ENCODE data around the gene P4HTM. TPM values are rescaled to one million over a fixed set of nuclear protein-coding genes. Genes with fewer than 3 reads are reported as not detected.

The P4HTM gene
- total RNA-seq, 1 experiment from 2014 or later: not detected

GRCh38 chr3:48979451-48979850, 10.6 kb upstream of the P4HTM start:
- Histone ChIP-seq H3K27me3 (no peaks in the 10 kb centered on the region), H3K36me3 (peaks cover 12% of the 10 kb centered on the region), H3K9me3 (no peaks in the 10 kb centered on the region), H3K4me3 (no peak overlapping the region)
- DNase-seq: no peak

- no peak for DNase-seq
- no peaks in the 10 kb centered on the region for H3K27me3 ChIP-seq
- H3K36me3 ChIP-seq: peaks cover 7% of the 10 kb centered on the region
- no peaks in the 10 kb centered on the region for H3K9me3 ChIP-seq
- H3K4me3 ChIP-seq: no peak overlapping the region
Observed at GRCh38 chr3:48980295-48980694, 9.7 kb upstream of the P4HTM start.

- Histone ChIP-seq H3K9me3 (no peaks in the 10 kb centered on the region), H3K36me3 (peaks cover 7% of the 10 kb centered on the region), H3K4me3 (no peak overlapping the region), H3K27me3 (no peaks in the 10 kb centered on the region)
- DNase-seq: no peak
Observed at GRCh38 chr3:48982016-48982415, 8.0 kb upstream of the P4HTM start.

- no peak overlapping the region for H3K4me3 ChIP-seq
- H3K27me3 ChIP-seq: no peaks in the 10 kb centered on the region
- DNase-seq: no peak
- H3K9me3 ChIP-seq: no peaks in the 10 kb centered on the region
- peaks cover 7% of the 10 kb centered on the region for H3K36me3 ChIP-seq
Observed at GRCh38 chr3:48982686-48983085, 7.4 kb upstream of the P4HTM start.

GRCh38 chr3:48983096-48983495, 6.9 kb upstream of the P4HTM start:
- no peaks in the 10 kb centered on the region for H3K27me3 ChIP-seq
- H3K4me3 ChIP-seq: no peak overlapping the region
- H3K36me3 ChIP-seq: peaks cover 7% of the 10 kb centered on the region

GRCh38 chr3:48984663-48985062, 5.4 kb upstream of the P4HTM start:
- peaks cover 7% of the 10 kb centered on the region for H3K36me3 ChIP-seq
- DNase-seq: no peak
- H3K9me3 ChIP-seq: no peaks in the 10 kb centered on the region

More at GRCh38 chr3:48983096-48983495, 6.9 kb upstream of the P4HTM start:
- H3K9me3 ChIP-seq: no peaks in the 10 kb centered on the region
- no peak for DNase-seq

GRCh38 chr3:48985831-48986376, 4.1 kb upstream of the P4HTM start:
- Histone ChIP-seq H3K9me3 (no peaks in the 10 kb centered on the region), H3K4me3 (no peak overlapping the region), H3K36me3 (peaks cover 4% of the 10 kb centered on the region), H3K27me3 (no peaks in the 10 kb centered on the region)
- no peak for DNase-seq

More at GRCh38 chr3:48984663-48985062, 5.4 kb upstream of the P4HTM start:
- Histone ChIP-seq H3K4me3 (no peak overlapping the region), H3K27me3 (no peaks in the 10 kb centered on the region)

GRCh38 chr3:48989126-48989795, 780 bp upstream of the P4HTM start:
- H3K36me3 ChIP-seq: no peaks in the 10 kb centered on the region
- H3K27me3 ChIP-seq: no peaks in the 10 kb centered on the region
- no peak overlapping the region for H3K4me3 ChIP-seq
- H3K9me3 ChIP-seq: no peaks in the 10 kb centered on the region
- no peak for DNase-seq

GRCh38 chr3:48990636-48991469, 812 bp downstream of the P4HTM start:
- DNase-seq: no peak
- Histone ChIP-seq H3K9me3 (no peaks in the 10 kb centered on the region), H3K36me3 (no peaks in the 10 kb centered on the region), H3K27me3 (no peaks in the 10 kb centered on the region), H3K4me3 (no peak overlapping the region)

- no peak for DNase-seq
- no peaks in the 10 kb centered on the region for H3K36me3 ChIP-seq
- H3K4me3 ChIP-seq: no peak overlapping the region
- no peaks in the 10 kb centered on the region for H3K27me3 ChIP-seq
- H3K9me3 ChIP-seq: no peaks in the 10 kb centered on the region
Observed at GRCh38 chr3:48991851-48992545, 2.0 kb downstream of the P4HTM start.

- no peaks in the 10 kb centered on the region for H3K36me3 ChIP-seq
- H3K9me3 ChIP-seq: no peaks in the 10 kb centered on the region
- no peak overlapping the region for H3K4me3 ChIP-seq
- no peaks in the 10 kb centered on the region for H3K27me3 ChIP-seq
- no peak for DNase-seq
Observed at GRCh38 chr3:48993834-48994233, 3.8 kb downstream of the P4HTM start.

GRCh38 chr3:48996640-48997039, 6.6 kb downstream of the P4HTM start:
- Histone ChIP-seq H3K4me3 (no peak overlapping the region), H3K36me3 (no peaks in the 10 kb centered on the region), H3K27me3 (no peaks in the 10 kb centered on the region), H3K9me3 (no peaks in the 10 kb centered on the region)
- no peak for DNase-seq

GRCh38 chr3:48997102-48997635, 7.1 kb downstream of the P4HTM start:
- Histone ChIP-seq H3K36me3 (no peaks in the 10 kb centered on the region), H3K9me3 (no peaks in the 10 kb centered on the region), H3K4me3 (no peak overlapping the region), H3K27me3 (no peaks in the 10 kb centered on the region)
- DNase-seq: no peak

GRCh38 chr3:48997714-48998637, 7.9 kb downstream of the P4HTM start:
- H3K4me3 ChIP-seq: no peak overlapping the region
- no peaks in the 10 kb centered on the region for H3K36me3 ChIP-seq
- H3K9me3 ChIP-seq: no peaks in the 10 kb centered on the region
- H3K27me3 ChIP-seq: no peaks in the 10 kb centered on the region
- DNase-seq: no peak

- Histone ChIP-seq H3K27me3 (no peaks in the 10 kb centered on the region), H3K9me3 (no peaks in the 10 kb centered on the region), H3K36me3 (no peaks in the 10 kb centered on the region), H3K4me3 (no peak overlapping the region)
- no peak for DNase-seq
Observed at GRCh38 chr3:48999085-48999858, 9.2 kb downstream of the P4HTM start.

Data from MG63 (cell line).